K562 (cell line): ENCODE measurements around the gene LDLRAD3. TPM values are rescaled to one million over a fixed set of nuclear protein-coding genes. Genes with fewer than 3 reads are reported as not detected.

ENCODE experiments used
- CBX3 ChIP-seq, 2 experiments: IDR thresholded peaks; 1 replicate in 1 of 2; 2 replicates in 1 of 2; pipeline ENCODE4 v1.6.1; 2012; ENCODE audit warnings: inconsistent platforms in 2 of 2, low read length in 2 of 2, borderline replicate concordance in 1 of 2, control low read depth in 1 of 2
- CBX8 ChIP-seq: fragments of 200-600 bp; sonication (generic); IDR thresholded peaks from 2 replicates; pipeline ENCODE4 v1.6.1; 2012; ENCODE audit warnings: borderline replicate concordance, mixed run types, low read depth, mild to moderate bottlenecking, moderate library complexity, mixed read lengths, low read length, control low read depth, inconsistent platforms; ENCODE audit not compliant: poor library complexity, severe bottlenecking; ENCODE audit errors: extremely low read depth
- CHD2 ChIP-seq: IDR thresholded peaks from 2 replicates; pipeline ENCODE4 v1.6.1; 2011; ENCODE audit warnings: low read depth, low read length
- CXXC5 ChIP-seq: fragments of 250-450 bp; sonication (Bioruptor Pico); IDR thresholded peaks from 2 replicates; pipeline ENCODE4 v1.8.0; 2022; ENCODE audit warnings: inconsistent platforms, mild to moderate bottlenecking, moderate library complexity
- FOXK2 ChIP-seq, 2 experiments: fragments of 450-650 bp; IDR thresholded peaks in 1 of 2; conservative IDR thresholded peaks in 1 of 2; 2 replicates each; pipeline ENCODE4 v1.6.1; 2016; ENCODE audit warnings: low read depth in 2 of 2, mild to moderate bottlenecking in 1 of 2
- GATAD2A ChIP-seq: fragments of 450-650 bp; IDR thresholded peaks from 2 replicates; pipeline ENCODE4 v1.6.1; 2017
- ILF3 ChIP-seq: fragments of 450-650 bp; IDR thresholded peaks from 2 replicates; pipeline ENCODE4 v1.6.1; 2018; ENCODE audit warnings: antibody characterized with exemption, mild to moderate bottlenecking, moderate library complexity, borderline replicate concordance
- PHF20 ChIP-seq: fragments of 450-650 bp; IDR thresholded peaks from 2 replicates; pipeline ENCODE4 v1.6.1; 2018; ENCODE audit not compliant: partially characterized antibody
- RUNX1 ChIP-seq: sonication (generic); IDR thresholded peaks from 2 replicates; pipeline ENCODE4 v1.6.1; 2016; ENCODE audit warnings: antibody characterized with exemption, low read depth
- SMARCC2 ChIP-seq: fragments of 450-650 bp; IDR thresholded peaks from 2 replicates; pipeline ENCODE4 v1.6.1; 2017; ENCODE audit warnings: antibody characterized with exemption, moderate library complexity, mild to moderate bottlenecking, low read depth
- TBL1XR1 ChIP-seq, 2 experiments: IDR thresholded peaks; 2 replicates each; pipeline ENCODE4 v1.6.1; 2012; ENCODE audit warnings: improper control_type of control experiment in 2 of 2, low read length in 2 of 2, mild to moderate bottlenecking in 1 of 2
- TSC22D4 ChIP-seq: fragments of 450-650 bp; IDR thresholded peaks from 2 replicates; pipeline ENCODE4 v1.6.1; 2016; ENCODE audit warnings: missing genetic modification characterization, missing biosample characterization, control low read depth
- TSHZ1 ChIP-seq: fragments of 250-450 bp; sonication (Bioruptor Pico); IDR thresholded peaks from 2 replicates; pipeline ENCODE4 v1.4.0; 2020; ENCODE audit warnings: mild to moderate bottlenecking, moderate library complexity
- ZNF165 ChIP-seq: fragments of 250-450 bp; sonication (Bioruptor Pico); IDR thresholded peaks from 2 replicates; pipeline ENCODE4 v1.4.0; 2020; ENCODE audit warnings: borderline replicate concordance
- ZNF395 ChIP-seq: fragments of 200-800 bp; sonication (Bioruptor generic); IDR thresholded peaks from 2 replicates; pipeline ENCODE4 v1.6.1; 2017; ENCODE audit warnings: missing genetic modification characterization, missing compliant biosample characterization
- polyA plus RNA-seq, 8 experiments: library from polyadenylated mRNA; depleted of rRNA in 4 of 8; stranded (reverse) in 5 of 8; unstranded in 3 of 8; fragments of >200 nt; fragmentation: Nextera tagmentation in 2 of 8; fragmentation: Illumina TruSeq in 1 of 8; extraction: Ambion mirVana in 2 of 8; extraction: Trizol in 1 of 8; gene quantifications; 2 replicates each; pipeline versions ENCODE4 v1.2.1 to v1.2.3, GENCODE V29; 2011 to 2014; ENCODE audit warnings: inconsistent platforms in 1 of 8, missing spikeins in 1 of 8
- total RNA-seq, 7 experiments: library from RNA; depleted of rRNA in 6 of 7; stranded (reverse); fragments of >200 nt in 6 of 7; fragmentation: Illumina TruSeq in 2 of 7; extraction: Trizol in 2 of 7; gene quantifications; 2 replicates each; pipeline versions ENCODE4 v1.2.1 to v1.2.3, GENCODE V29; 2011 to 2021; ENCODE audit warnings: low replicate concordance in 1 of 7
- TF ChIP-seq, protein P1 (sequence below): fragments of 150-350 bp; conservative IDR thresholded peaks from 2 replicates; pipeline ENCODE4 v1.6.1; 2014; ENCODE audit warnings: low read length
- TF ChIP-seq, protein P2 (sequence below): fragments of 450-650 bp; IDR thresholded peaks from 2 replicates; pipeline ENCODE4 v1.6.1; 2016; ENCODE audit warnings: borderline replicate concordance

LDLRAD3 gene
- total and polyA plus RNA-seq, 9 of the 15 experiments (the other 6 are each of a cell fraction or from before 2014, with no cell fraction given): 0.73 to 7.2 (median 3.5) TPM

GRCh38 chr11:36115378-36115801, 171.5 kb downstream of the LDLRAD3 start (continued):
- TF ChIP-seq TSHZ1 (CRISPR knock-in tag) (no peak), PHF20 (no peak), TSC22D4 (tag) (no peak), ILF3 (no peak), SMARCC2 (no peak), CHD2 (no peak), TBL1XR1 (IDR thresholded peaks at IDR 0.05; ENCODE audit: low read length in 2 of 2) (peak in 1 of 2 experiments; percentile 74; a peak in 2 of 4 replicates), CBX8 (no peak), FOXK2 (conservative IDR thresholded peaks at IDR 0.05 in 1 of 2, IDR thresholded peaks at IDR 0.05 in 1 of 2; ENCODE audit: low read depth in 2 of 2) (peak; percentile 58 to 59; a peak in 2 of 4 replicates), GATAD2A (peak; percentile 62; the same call in 1 of the 2 replicates), ZNF165 (CRISPR knock-in tag) (no peak), CBX3 (IDR thresholded peaks at IDR 0.05; ENCODE audit: borderline replicate concordance in 1 of 2, low read length in 2 of 2) (peak in 1 of 2 experiments; percentile 18; a peak in 1 of 3 replicates), RUNX1 (no peak), ZNF395 (CRISPR knock-in tag) (no peak; the same call in none of the 2 replicates), CXXC5 (CRISPR knock-in tag) (peak; percentile 89)
- TF ChIP-seq, protein P1, sequence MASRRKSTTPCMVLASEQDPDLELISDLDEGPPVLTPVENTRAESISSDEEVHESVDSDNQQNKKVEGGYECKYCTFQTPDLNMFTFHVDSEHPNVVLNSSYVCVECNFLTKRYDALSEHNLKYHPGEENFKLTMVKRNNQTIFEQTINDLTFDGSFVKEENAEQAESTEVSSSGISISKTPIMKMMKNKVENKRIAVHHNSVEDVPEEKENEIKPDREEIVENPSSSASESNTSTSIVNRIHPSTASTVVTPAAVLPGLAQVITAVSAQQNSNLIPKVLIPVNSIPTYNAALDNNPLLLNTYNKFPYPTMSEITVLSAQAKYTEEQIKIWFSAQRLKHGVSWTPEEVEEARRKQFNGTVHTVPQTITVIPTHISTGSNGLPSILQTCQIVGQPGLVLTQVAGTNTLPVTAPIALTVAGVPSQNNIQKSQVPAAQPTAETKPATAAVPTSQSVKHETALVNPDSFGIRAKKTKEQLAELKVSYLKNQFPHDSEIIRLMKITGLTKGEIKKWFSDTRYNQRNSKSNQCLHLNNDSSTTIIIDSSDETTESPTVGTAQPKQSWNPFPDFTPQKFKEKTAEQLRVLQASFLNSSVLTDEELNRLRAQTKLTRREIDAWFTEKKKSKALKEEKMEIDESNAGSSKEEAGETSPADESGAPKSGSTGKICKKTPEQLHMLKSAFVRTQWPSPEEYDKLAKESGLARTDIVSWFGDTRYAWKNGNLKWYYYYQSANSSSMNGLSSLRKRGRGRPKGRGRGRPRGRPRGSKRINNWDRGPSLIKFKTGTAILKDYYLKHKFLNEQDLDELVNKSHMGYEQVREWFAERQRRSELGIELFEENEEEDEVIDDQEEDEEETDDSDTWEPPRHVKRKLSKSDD: no peak
- TF ChIP-seq, protein P2, sequence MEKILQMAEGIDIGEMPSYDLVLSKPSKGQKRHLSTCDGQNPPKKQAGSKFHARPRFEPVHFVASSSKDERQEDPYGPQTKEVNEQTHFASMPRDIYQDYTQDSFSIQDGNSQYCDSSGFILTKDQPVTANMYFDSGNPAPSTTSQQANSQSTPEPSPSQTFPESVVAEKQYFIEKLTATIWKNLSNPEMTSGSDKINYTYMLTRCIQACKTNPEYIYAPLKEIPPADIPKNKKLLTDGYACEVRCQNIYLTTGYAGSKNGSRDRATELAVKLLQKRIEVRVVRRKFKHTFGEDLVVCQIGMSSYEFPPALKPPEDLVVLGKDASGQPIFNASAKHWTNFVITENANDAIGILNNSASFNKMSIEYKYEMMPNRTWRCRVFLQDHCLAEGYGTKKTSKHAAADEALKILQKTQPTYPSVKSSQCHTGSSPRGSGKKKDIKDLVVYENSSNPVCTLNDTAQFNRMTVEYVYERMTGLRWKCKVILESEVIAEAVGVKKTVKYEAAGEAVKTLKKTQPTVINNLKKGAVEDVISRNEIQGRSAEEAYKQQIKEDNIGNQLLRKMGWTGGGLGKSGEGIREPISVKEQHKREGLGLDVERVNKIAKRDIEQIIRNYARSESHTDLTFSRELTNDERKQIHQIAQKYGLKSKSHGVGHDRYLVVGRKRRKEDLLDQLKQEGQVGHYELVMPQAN: no peak
